T-helper 2 cell (primary cell): ENCODE measurements around the gene TICAM1.
A peak's percentile ranks its signal among the peaks of the same experiment; 100 is the strongest.
"Not testable (repeated sequence)": the region's sequence is repeated elsewhere in the genome, so short reads cannot be mapped to it uniquely, and the experiment has no call there.

Experiments
- DNase-seq, 5 experiments: peaks; one replicate each; pipeline versions ENCODE4 v3.0.0 to v3.0.0-alpha.2; 2012 to 2022

The TICAM1 gene

GRCh38 chr19:4844348-4845179 is 13.1 kb upstream of the TICAM1 start:
- DNase-seq, result no peak

GRCh38 chr19:4843647-4843965 is 12.1 kb upstream of the TICAM1 start:
- DNase-seq, result no peak

DNA sequence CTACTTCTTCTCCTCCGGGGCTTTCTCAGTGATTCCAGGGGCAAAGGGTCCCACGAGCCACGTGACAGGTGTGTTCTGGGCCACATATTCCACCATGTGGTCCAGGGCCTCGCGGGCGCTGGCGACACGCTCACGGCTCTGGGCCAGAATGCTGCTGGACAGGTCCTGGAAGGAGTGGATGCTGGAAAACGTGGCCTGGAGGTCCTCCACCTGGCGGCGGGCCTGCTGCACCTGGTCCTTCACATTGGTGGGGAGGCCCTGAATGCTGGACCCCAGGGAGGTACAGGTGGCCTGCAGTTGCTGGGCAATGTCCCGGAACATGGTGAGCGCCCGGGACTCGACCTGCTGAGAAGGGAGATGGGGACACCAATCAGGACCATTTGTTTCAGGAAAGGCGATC is 7.7 kb upstream of the TICAM1 start:
- no peak for DNase-seq

DNA sequence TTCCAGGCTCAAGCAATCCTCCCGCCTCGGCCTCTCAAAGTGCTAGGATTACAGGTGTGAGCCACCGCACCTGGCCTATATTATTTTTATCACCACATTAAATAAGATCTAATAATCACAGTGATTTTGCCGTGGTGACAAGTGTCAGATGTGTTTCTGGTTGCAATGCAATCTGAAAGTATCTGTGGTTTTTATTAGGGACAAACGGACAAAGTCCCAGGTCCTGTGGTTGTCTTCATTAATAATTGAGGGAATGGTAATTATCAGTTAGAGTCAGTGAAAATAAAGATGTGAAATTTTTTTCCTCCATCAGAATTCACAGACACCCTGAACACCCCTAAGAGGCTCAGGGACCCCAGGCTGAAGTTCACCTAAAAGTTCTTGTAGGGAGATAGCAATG is 1.3 kb upstream of the TICAM1 start:
- no peak for DNase-seq

DNA sequence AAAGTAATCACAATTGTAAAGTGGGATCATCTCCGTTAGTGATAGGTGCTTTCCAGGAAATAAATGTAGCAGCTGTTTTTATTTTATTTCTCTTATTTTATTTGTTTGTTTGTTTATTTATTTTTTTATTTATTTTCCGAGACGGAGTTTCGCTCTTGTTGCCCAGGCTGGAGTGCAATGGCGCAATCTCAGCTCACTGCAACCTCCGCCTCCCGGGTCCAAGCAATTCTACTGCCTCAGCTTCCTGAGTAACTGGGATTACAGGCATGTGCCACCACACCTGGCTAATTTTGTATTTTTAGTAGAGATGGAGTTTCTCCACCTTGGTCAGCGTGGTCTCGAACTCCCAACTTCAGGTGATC is 448 bp upstream of the TICAM1 start:
- not testable (repeated sequence) for DNase-seq

DNA sequence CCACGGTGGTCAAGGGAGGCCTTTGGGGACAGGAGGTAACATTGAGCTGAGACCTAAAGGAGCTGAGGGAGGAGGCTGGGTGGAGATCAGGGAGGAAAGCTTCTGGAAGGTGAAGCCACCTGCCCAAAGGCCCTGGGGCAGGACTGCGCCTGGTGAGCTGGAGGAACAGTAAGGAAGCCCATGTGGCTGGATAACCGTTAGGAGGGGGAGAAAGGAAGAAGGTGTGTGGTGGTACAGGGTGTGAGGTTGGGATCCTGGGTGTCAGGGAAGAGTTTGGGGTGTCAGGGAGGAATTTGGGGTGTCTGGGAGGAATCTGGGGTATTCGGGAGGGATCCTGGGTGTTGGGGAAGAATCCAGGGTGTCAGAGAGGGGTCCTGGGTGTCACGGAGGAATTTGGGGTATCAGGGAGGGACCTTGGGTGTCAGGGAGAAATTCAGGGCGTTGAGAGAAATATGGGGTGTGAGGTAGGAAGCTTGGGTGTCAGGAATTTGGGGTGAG is 695 bp downstream of the TICAM1 start:
- DNase-seq, result no peak

DNA sequence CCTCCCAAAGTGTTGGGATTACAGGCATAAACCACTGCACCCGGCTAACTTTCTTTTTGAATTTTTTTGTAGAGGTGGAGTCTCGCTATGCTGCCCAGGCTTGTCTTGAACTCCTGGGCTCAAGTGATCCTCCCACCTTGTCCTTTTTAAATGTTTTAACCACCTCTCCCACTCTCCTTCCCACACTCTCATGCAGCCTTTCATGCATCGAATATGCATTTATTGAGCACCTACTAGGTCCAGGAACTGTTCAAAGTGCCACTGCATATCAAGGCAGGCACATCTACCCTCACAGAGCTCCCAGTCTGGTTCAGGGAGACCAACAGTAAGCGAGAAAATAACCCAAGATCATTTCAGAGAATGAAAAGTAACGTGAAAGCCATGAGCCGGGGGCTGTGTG is 1.2 kb downstream of the TICAM1 start:
- DNase-seq, result no peak

GRCh38 chr19:4829001-4829712 is 2.4 kb downstream of the TICAM1 start:
- no peak for DNase-seq

DNA sequence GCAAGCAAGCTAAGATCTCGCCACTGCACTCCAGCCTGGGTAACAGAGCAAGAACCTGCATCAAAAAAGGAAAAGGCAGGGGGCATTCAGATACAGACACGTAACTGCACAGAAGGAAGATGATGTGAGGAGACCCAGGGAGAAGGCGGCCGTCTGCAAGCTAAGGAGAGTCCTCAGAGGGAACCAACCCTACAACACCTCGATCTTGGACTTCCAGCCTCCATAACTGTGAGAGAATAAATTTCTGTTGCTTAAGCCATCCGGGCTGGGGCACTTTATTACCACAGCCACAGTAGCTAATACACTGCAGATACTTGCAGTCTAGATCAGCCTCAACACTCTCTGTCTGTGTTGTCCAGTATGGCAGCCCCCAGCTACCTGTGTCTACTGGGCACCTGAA is 7.9 kb downstream of the TICAM1 start:
- DNase-seq, result no peak

GRCh38 chr19:4822354-4822753 is 9.2 kb downstream of the TICAM1 start:
- DNase-seq, result not testable (repeated sequence)

GRCh38 chr19:4821265-4821664 is 10.2 kb downstream of the TICAM1 start:
- no peak for DNase-seq

GRCh38 chr19:4817467-4818277 is 13.8 kb downstream of the TICAM1 start:
- no peak for DNase-seq

DNA sequence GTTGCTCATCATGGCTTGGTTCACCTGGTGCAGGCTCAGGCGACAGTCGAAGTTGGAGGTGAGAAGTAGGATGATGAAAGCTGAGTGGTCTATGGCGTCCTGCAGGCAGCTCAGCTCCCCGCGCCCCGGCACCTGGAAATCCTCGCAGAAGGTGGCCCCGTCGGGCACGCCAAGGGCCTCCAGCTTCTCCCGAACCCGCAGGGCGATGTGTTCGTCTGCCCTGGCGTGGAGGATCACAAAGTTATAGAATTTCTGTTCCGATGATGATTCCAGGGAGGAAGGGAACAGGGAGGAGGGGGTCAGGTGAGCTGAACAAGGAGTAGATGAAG is 14.6 kb downstream of the TICAM1 start:
- no peak for DNase-seq

GRCh38 chr19:4816202-4816949 is 15.1 kb downstream of the TICAM1 start:
- no peak for DNase-seq

DNA sequence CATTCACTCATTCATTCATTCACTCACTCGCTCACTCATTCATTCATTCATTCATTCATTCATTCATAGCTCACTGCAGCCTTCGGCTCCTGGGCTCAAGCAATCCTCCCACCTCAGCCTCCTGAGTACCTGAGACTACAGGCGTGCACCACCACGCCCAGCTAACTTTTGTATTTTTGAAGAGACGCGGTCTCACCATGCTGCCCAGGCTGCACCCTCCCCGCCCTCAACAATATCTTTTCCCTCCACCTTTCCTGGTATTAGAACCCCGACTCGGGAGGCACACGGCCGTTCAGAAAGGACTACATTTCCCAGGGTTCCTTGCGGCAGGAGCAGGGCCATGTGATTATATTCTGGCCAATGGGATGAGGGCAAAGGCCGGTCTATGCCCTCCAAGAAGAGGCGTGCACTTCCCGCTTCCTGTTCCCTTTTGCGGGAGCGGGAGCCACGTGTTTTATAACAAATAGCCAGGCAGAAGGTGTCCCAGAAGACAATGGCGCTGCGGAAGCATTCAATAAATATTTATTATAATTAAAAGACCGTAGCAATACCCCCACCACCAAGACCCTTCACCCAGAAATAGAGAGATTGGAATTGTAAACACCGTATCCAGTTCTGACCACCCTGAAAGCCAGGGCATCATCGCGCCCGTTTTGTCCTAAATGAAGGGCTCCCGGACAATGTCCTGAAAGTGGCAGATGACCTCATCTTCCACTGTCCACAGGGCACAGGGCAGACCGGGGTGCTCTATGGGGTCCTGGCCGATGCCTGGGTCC is 15.9 kb downstream of the TICAM1 start:
- DNase-seq, result peak in 4 of 5 experiments; percentile 58 to 72 (median 62)

GRCh38 chr19:4814625-4815425 is 16.7 kb downstream of the TICAM1 start:
- no peak for DNase-seq

- peak; percentile 63 to 90 (median 80) for DNase-seq
These were observed 20.0 kb downstream of the TICAM1 start for GRCh38 chr19:4811328-4812131.

GRCh38 chr19:4807188-4807587 is 24.3 kb downstream of the TICAM1 start:
- no peak for DNase-seq

GRCh38 chr19:4806384-4806783 is 25.1 kb downstream of the TICAM1 start:
- DNase-seq, result no peak

DNA sequence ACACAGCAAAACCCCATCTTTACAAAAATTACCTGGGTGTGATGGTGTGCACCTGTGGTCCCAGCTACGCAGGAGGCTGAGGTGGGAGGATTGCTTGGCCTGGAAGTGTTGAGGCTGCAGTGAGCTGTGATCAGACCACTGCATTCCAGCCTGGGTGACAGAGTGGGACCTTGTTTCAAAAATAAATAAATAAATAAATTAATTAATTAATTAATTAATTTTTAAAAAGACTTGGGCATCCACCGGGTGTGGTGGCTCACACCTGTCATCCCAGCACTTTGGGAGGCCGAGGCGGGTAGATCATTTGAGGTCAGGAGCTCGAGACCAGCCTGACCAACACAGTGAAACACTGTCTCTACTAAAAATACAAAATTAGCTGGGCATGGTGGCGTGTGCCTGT is 26.4 kb downstream of the TICAM1 start:
- DNase-seq, result not testable (repeated sequence)
